A375 (cell line): ENCODE data around the gene KLK4. TPM values are rescaled to one million over a fixed set of nuclear protein-coding genes. Genes with fewer than 3 reads are reported as not detected.

Source experiments
- total RNA-seq: library from RNA; depleted of rRNA; stranded (reverse); fragments of >200 nt; shearing (Covaris generic); gene quantifications from 2 replicates; pipeline ENCODE4 v1.2.3, GENCODE V29; 2014; rRNA removed

The KLK4 gene, protein sequence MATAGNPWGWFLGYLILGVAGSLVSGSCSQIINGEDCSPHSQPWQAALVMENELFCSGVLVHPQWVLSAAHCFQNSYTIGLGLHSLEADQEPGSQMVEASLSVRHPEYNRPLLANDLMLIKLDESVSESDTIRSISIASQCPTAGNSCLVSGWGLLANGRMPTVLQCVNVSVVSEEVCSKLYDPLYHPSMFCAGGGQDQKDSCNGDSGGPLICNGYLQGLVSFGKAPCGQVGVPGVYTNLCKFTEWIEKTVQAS
- not detected in 2 replicates for total RNA-seq

GRCh38 chr19:50911206-50912101 lies at the start of gene KLK4:
KLK4 (minus strand) TSS chr19:50911395; CDS start chr19:50910738, 657 bp downstream.

DNA sequence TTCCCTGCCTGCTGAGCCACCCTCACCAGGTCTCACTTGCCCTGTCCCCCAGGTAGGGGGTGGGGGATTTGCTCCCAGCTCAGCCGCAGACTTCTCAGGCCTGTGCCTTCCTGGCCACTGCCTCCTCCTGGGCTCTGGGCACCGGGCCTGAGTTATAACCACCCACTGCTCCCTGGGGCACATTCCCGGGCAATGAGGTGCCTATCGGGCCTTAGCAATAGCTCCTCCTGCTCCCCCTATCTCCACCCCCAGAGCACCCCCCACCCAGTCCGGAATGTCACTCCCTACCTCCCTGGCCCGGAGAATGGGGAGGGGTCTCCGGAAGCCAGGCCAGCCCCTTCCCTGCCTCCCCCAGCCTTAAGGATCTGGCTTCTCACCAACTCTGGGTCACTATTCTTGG lies 41.7 kb upstream of the KLK4 start, which contains the start of gene KLK5:
Gene KLK5, minus strand, starts transcription at position 129 of the 400 bp plus-strand sequence. CDS start 381 bp downstream, outside the sequence.

DNA sequence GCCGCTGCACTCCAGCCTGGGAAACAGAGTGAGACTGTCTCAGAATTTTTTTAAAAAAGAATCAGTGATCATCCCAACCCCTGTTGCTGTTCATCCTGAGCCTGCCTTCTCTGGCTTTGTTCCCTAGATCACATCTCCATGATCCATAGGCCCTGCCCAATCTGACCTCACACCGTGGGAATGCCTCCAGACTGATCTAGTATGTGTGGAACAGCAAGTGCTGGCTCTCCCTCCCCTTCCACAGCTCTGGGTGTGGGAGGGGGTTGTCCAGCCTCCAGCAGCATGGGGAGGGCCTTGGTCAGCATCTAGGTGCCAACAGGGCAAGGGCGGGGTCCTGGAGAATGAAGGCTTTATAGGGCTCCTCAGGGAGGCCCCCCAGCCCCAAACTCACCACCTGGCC lies 38.1 kb downstream of the KLK4 start, which contains the start of gene KLK2:
Gene KLK2, plus strand, starts transcription at position 384 of the 400 bp plus-strand sequence. CDS start 35 bp downstream, outside the sequence.

Other genes starting within 250 kb of the KLK4 start
- 0.77 and 1.4 TPM in 2 replicates for gene SHANK1, start 191.6 kb downstream of the KLK4 start, total RNA-seq
- gene CLEC11A, start 188.0 kb downstream of the KLK4 start, total RNA-seq: 17.3 and 17.7 TPM in 2 replicates
- gene GPR32, start 140.9 kb downstream of the KLK4 start, total RNA-seq: not detected in 2 replicates
- gene ACP4, start 121.0 kb downstream of the KLK4 start, total RNA-seq: not detected in 2 replicates
- not detected in 2 replicates for gene KLK1, start 87.6 kb downstream of the KLK4 start, total RNA-seq
- not detected in 2 replicates for gene KLK15, start 77.8 kb downstream of the KLK4 start, total RNA-seq
- gene KLK3, start 56.5 kb downstream of the KLK4 start, total RNA-seq: not detected in 2 replicates
- gene KLK2, start 38.0 kb downstream of the KLK4 start, total RNA-seq: 0.50 and 1.5 TPM in 2 replicates
- not detected in 2 replicates for gene KLK5, start 41.6 kb upstream of the KLK4 start, total RNA-seq
- gene KLK6, start 58.2 kb upstream of the KLK4 start, total RNA-seq: 0.94 and 1.6 TPM in 2 replicates
- not detected in 2 replicates for gene KLK7, start 72.5 kb upstream of the KLK4 start, total RNA-seq
- not detected in 2 replicates for gene KLK8, start 90.2 kb upstream of the KLK4 start, total RNA-seq
- not detected in 2 replicates for gene KLK10, start 108.3 kb upstream of the KLK4 start, total RNA-seq
- not detected in 2 replicates for gene KLK11, start 115.2 kb upstream of the KLK4 start, total RNA-seq
- not detected in 2 replicates for gene KLK12, start 123.6 kb upstream of the KLK4 start, total RNA-seq
- not detected in 2 replicates for gene KLK13, start 153.7 kb upstream of the KLK4 start, total RNA-seq
- 0.85 TPM in 1 of 2 replicates, not detected in the other for gene KLK14, start 171.5 kb upstream of the KLK4 start, total RNA-seq
- gene CTU1, start 197.0 kb upstream of the KLK4 start, total RNA-seq: 19.1 and 20.6 TPM in 2 replicates
- 0.08 TPM in 1 of 2 replicates, not detected in the other for gene SIGLEC9, start 213.5 kb upstream of the KLK4 start, total RNA-seq
- gene SIGLEC7, start 230.9 kb upstream of the KLK4 start, total RNA-seq: not detected in 2 replicates